ENCODE results near the gene GLCCI1. TPM values are rescaled to one million over a fixed set of nuclear protein-coding genes. Genes with fewer than 3 reads are reported as not detected.

GLCCI1 gene
- total RNA-seq, 2 experiments from 2014 or later, result 27.9 to 29.6 TPM

- peaks cover 8% of the 10 kb centered on the region for H3K36me3 Mint-ChIP-seq (ENCODE audit: low read depth)
- no peak overlapping the region for H3K4me3 Mint-ChIP-seq
- CTCF ChIA-PET, result interaction anchor here (0.6 kb wide), 2 partner anchors 26 to 50 kb away, joined by 3 read pairs; no protein-coding TSS in a partner anchor
- H3K4me1 Mint-ChIP-seq, result peaks cover 49% of the 10 kb centered on the region
- H3K27me3 Mint-ChIP-seq, result no peaks in the 10 kb centered on the region
- no peak for DNase-seq
- POLR2A ChIA-PET, result no interaction called here
- no peak overlapping the region for H3K27ac Mint-ChIP-seq
- H3K9me3 Mint-ChIP-seq, result no peaks in the 10 kb centered on the region
Measured at GRCh38 chr7:8121243-8121642, 152.6 kb downstream of the GLCCI1 start.

- H3K9me3 Mint-ChIP-seq, result peaks cover 5% of the 10 kb centered on the region
- POLR2A ChIA-PET, result no interaction called here
- H3K36me3 Mint-ChIP-seq (ENCODE audit: low read depth), result peaks cover 16% of the 10 kb centered on the region
- no peaks in the 10 kb centered on the region for H3K27me3 Mint-ChIP-seq
- CTCF ChIA-PET, result interaction anchor here (0.6 to 1.5 kb wide), 9 partner anchors 9 to 543 kb away, joined by 3 to 5 read pairs (median 3); no protein-coding TSS in a partner anchor
- H3K4me3 Mint-ChIP-seq, result peak overlapping the region; percentile 37
- H3K27ac Mint-ChIP-seq, result peak overlapping the region; percentile 98
- peak; percentile 83 for DNase-seq
- H3K4me1 Mint-ChIP-seq, result peaks cover 75% of the 10 kb centered on the region
Measured at GRCh38 chr7:8125680-8126444, 157.3 kb downstream of the GLCCI1 start.

GRCh38 chr7:8126601-8127167, 158.1 kb downstream of the GLCCI1 start:
- Mint-ChIP-seq H3K4me3 (no peak overlapping the region), H3K4me1 (peaks cover 76% of the 10 kb centered on the region), H3K27me3 (no peaks in the 10 kb centered on the region), H3K36me3 (ENCODE audit: low read depth) (peaks cover 16% of the 10 kb centered on the region), H3K9me3 (peaks cover 5% of the 10 kb centered on the region), H3K27ac (peak overlapping the region; percentile 98)
- no peak for DNase-seq
- ChIA-PET CTCF (interaction anchor here (1.0 to 1.3 kb wide), 2 partner anchors 201 to 544 kb away, joined by 3 read pairs; no protein-coding TSS in a partner anchor), POLR2A (no interaction called here)

- H3K27ac Mint-ChIP-seq, result peak overlapping the region; percentile 48
- H3K9me3 Mint-ChIP-seq, result peaks cover 5% of the 10 kb centered on the region
- H3K4me1 Mint-ChIP-seq, result peaks cover 88% of the 10 kb centered on the region
- H3K4me3 Mint-ChIP-seq, result no peak overlapping the region
- DNase-seq, result no peak
- ChIA-PET POLR2A (no interaction called here), CTCF (interaction anchor here (1.6 kb wide), 1 partner anchor 87 kb away, joined by 3 read pairs; no protein-coding TSS in a partner anchor)
- H3K27me3 Mint-ChIP-seq, result no peaks in the 10 kb centered on the region
- peaks cover 16% of the 10 kb centered on the region for H3K36me3 Mint-ChIP-seq (ENCODE audit: low read depth)
Measured at GRCh38 chr7:8128449-8129317, 160.1 kb downstream of the GLCCI1 start.

- ChIA-PET POLR2A (no interaction called here), CTCF (interaction anchor here (1.6 kb wide), 1 partner anchor 86 kb away, joined by 3 read pairs; no protein-coding TSS in a partner anchor)
- no peak for DNase-seq
- no peak overlapping the region for H3K27ac Mint-ChIP-seq
- peaks cover 5% of the 10 kb centered on the region for H3K9me3 Mint-ChIP-seq
- H3K27me3 Mint-ChIP-seq, result no peaks in the 10 kb centered on the region
- H3K4me3 Mint-ChIP-seq, result no peak overlapping the region
- peaks cover 16% of the 10 kb centered on the region for H3K36me3 Mint-ChIP-seq (ENCODE audit: low read depth)
- peaks cover 93% of the 10 kb centered on the region for H3K4me1 Mint-ChIP-seq
Measured at GRCh38 chr7:8129318-8129659, 160.7 kb downstream of the GLCCI1 start.

- H3K9me3 Mint-ChIP-seq, result peaks cover 5% of the 10 kb centered on the region
- H3K36me3 Mint-ChIP-seq (ENCODE audit: low read depth), result peaks cover 12% of the 10 kb centered on the region
- peak overlapping the region; percentile 26 for H3K27ac Mint-ChIP-seq
- H3K4me3 Mint-ChIP-seq, result no peak overlapping the region
- ChIA-PET POLR2A (no interaction called here), CTCF (interaction anchor here (1.6 kb wide), 1 partner anchor 13 kb away, joined by 4 read pairs; no protein-coding TSS in a partner anchor)
- no peak for DNase-seq
- no peaks in the 10 kb centered on the region for H3K27me3 Mint-ChIP-seq
- H3K4me1 Mint-ChIP-seq, result peaks cover 88% of the 10 kb centered on the region
Measured at GRCh38 chr7:8130663-8131062, 162.1 kb downstream of the GLCCI1 start.

- Mint-ChIP-seq H3K9me3 (peaks cover 5% of the 10 kb centered on the region), H3K27ac (peak overlapping the region; percentile 92), H3K4me3 (peak overlapping the region; percentile 40), H3K4me1 (peaks cover 75% of the 10 kb centered on the region), H3K27me3 (no peaks in the 10 kb centered on the region), H3K36me3 (ENCODE audit: low read depth) (peaks cover 10% of the 10 kb centered on the region)
- ChIA-PET CTCF (interaction anchor here (1.6 kb wide), 1 partner anchor 12 kb away, joined by 4 read pairs; no protein-coding TSS in a partner anchor), POLR2A (no interaction called here)
- DNase-seq, result peak; percentile 53
Measured at GRCh38 chr7:8131694-8132605, 163.4 kb downstream of the GLCCI1 start.

GRCh38 chr7:8133188-8133848, 164.7 kb downstream of the GLCCI1 start:
- H3K27ac Mint-ChIP-seq, result peak overlapping the region; percentile 92
- no peak for DNase-seq
- ChIA-PET CTCF (interaction anchor here (1.0 to 1.6 kb wide), 5 partner anchors 11 to 43 kb away, joined by 3 to 5 read pairs (median 3); no protein-coding TSS in a partner anchor), POLR2A (no interaction called here)
- H3K9me3 Mint-ChIP-seq, result no peaks in the 10 kb centered on the region
- H3K27me3 Mint-ChIP-seq, result no peaks in the 10 kb centered on the region
- H3K4me3 Mint-ChIP-seq, result no peak overlapping the region
- peaks cover 8% of the 10 kb centered on the region for H3K36me3 Mint-ChIP-seq (ENCODE audit: low read depth)
- peaks cover 63% of the 10 kb centered on the region for H3K4me1 Mint-ChIP-seq

- Mint-ChIP-seq H3K36me3 (ENCODE audit: low read depth) (peaks cover 8% of the 10 kb centered on the region), H3K9me3 (no peaks in the 10 kb centered on the region), H3K4me3 (peak overlapping the region; percentile 43), H3K4me1 (peaks cover 55% of the 10 kb centered on the region), H3K27ac (peak overlapping the region; percentile 89), H3K27me3 (no peaks in the 10 kb centered on the region)
- ChIA-PET CTCF (interaction anchor here (0.6 to 1.6 kb wide), 7 partner anchors 10 to 168 kb away, joined by 3 to 5 read pairs (median 3); no protein-coding TSS in a partner anchor), POLR2A (interaction anchor here (1.0 kb wide), 1 partner anchor 42 kb away, joined by 4 read pairs; no protein-coding TSS in a partner anchor)
- DNase-seq, result peak; percentile 32
Measured at GRCh38 chr7:8134089-8134733, 165.6 kb downstream of the GLCCI1 start.

- Mint-ChIP-seq H3K4me3 (no peak overlapping the region), H3K9me3 (no peaks in the 10 kb centered on the region), H3K4me1 (peaks cover 48% of the 10 kb centered on the region), H3K36me3 (ENCODE audit: low read depth) (peaks cover 4% of the 10 kb centered on the region), H3K27me3 (no peaks in the 10 kb centered on the region), H3K27ac (no peak overlapping the region)
- ChIA-PET CTCF (interaction anchor here (1.0 kb wide), 1 partner anchor 10 kb away, joined by 4 read pairs; no protein-coding TSS in a partner anchor), POLR2A (no interaction called here)
- DNase-seq, result no peak
Measured at GRCh38 chr7:8135417-8135816, 166.8 kb downstream of the GLCCI1 start.

GRCh38 chr7:8136051-8136730, 167.6 kb downstream of the GLCCI1 start:
- H3K9me3 Mint-ChIP-seq, result no peaks in the 10 kb centered on the region
- DNase-seq, result no peak
- no peak overlapping the region for H3K4me3 Mint-ChIP-seq
- ChIA-PET POLR2A (no interaction called here), CTCF (no interaction called here)
- peaks cover 40% of the 10 kb centered on the region for H3K4me1 Mint-ChIP-seq
- H3K27me3 Mint-ChIP-seq, result no peaks in the 10 kb centered on the region
- H3K27ac Mint-ChIP-seq, result no peak overlapping the region
- H3K36me3 Mint-ChIP-seq (ENCODE audit: low read depth), result peaks cover 3% of the 10 kb centered on the region

All from activated CD4-positive, alpha-beta T cell treated with anti-CD3 and anti-CD28 coated beads, Interleukin-2, amount 10 ng/mL, durations not matched to agents 7 days and 5 days (primary cell).